ENCODE measurements around the gene MBP.

MBP gene

DNA sequence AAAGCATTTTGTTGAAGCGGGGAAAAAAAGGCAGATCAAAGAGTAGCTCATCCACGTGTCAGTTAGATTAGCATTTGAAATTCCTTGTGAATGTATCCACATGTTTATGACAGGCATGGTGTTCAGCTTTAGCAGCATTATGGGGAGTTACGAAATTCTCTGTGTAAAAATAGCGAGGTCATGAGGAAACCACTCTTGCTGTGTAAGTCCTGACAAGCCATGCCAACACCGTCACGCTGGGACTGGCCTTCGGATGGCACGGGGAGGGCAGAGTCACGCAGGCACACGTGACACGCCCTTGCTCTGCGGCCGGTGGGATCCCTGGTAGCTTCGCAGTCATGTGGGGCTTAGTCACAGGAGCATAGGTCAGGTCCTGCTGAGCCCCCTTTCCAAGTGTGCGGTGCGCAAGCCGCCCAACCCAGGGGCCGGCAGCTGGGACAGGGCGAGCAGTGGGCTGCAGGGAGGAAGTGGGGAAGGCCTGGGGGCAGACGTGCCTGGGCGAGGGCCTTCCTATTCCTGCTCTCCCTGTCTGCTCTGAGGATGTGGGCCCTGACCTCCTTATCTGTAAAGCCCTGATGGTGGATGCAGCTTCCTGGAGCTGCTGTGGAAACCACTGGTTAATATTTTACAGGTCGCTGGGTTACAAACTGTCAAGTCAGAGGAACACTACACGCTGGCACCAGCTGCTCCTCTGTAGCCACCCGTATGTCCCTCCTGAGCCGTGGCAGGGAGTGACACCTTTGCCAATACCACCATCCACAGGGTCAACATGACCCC lies 18.0 kb downstream of the MBP start:
- no peak for DNase-seq (ENCODE audit: low read depth in 2 of 2, low spot score in 1 of 2)

DNA sequence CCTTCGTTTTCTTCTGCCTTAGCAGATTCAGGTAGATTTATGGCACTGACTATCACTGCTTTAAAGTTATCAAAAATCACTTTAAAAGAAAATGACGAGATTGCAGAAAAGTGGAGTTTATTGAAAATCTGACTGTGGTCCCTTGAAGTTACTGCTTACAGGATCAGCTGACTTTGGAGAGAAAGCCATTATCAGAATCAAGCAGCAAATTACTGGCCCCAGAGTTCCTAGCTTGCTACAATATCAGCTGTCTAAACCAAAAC lies 18.5 kb downstream of the MBP start:
- no peak for DNase-seq (ENCODE audit: low read depth in 2 of 2, low spot score in 1 of 2)

DNA sequence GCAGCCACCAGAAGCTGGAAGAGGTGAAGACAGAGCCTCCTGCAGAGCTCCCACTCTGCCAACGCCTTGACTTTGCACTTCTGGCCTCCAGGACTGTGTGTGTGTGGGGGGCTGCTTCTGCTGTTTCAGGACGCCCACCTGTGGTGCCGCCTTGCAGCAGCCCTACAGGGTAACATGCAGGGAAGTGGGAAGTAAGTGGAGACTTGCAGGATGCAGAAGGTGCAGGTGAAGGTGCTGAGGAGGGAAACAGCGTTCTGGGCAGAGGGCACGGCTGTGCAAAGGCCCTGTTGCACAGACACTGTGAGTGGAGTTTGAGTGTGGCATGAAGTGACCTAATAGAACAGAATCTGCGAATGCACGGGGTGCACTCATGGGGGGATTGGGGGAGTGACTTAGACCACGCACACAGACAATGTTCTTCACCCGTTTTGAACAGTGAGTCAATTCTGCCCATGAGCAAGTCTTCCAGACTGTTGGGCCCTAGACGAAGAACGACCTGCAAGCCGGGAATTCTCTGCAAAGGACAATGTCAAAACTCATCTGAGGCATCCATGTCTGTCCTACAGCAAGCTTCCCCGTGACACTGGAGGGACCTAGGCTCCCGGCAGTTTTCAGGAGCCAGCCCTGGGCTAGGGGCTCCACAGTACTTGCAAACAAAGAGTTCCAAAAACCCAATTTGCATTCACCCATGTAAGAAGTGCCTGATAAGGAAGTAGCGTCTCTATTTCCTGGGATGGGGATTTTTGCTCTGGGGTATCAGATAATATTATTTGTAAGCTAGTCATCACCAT lies 19.0 kb downstream of the MBP start:
- DNase-seq (ENCODE audit: low read depth in 2 of 2, low spot score in 1 of 2), result no peak

DNA sequence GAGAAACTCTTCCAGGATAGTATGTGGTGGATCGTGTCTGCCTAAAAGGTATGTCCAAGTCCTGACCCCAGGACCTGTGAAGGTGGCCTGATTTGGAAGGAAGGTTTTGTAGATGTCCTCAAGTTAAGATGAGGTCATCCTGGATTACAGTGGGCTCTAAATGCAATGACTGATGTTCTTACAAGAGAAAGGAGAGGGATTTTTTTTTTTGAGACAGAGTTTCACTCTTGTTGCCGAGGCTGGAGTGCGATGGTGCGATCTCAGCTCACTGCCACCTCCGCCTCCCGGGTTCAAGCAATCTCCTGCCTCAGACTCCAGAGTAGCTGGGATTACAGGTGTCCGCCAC lies 19.9 kb downstream of the MBP start:
- DNase-seq (ENCODE audit: low read depth in 2 of 2, low spot score in 1 of 2), result no peak

DNA sequence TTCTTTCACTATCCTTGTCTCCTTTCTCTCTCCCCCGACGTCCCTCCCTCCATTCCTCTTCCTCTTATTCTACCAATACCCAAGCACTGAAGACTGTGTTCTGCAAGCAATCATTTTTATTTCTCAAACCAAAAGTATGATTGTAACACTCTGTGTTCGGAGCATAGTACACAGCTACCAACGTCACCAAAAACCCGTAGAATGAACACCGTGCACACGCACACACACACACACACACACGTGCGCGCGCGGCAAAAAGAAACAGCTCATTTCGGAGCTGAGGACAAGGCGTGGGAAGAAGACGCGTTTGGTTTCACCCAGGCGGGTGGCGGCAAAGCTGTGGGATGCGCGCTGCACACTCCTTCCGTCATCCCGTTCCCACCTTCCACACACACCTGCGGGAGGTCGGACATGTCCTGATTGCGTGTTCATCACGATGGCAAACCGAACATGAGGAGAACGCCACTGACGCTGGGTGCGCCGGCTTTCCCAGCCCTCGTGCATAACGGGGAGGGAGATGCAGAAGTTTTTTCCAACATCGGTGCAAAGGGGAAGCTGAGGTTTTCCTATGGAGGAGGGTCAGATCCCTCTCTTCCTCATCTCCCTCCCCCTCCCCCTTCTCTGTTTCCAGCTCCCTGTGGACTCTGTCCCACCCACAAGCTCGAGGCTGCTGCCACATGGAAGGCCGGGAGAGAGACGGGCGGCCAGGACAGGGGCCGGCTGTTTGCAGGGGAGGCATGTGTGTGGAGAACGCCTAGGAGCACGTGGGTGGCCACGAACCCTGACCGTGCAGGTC lies 20.4 kb downstream of the MBP start:
- no peak for DNase-seq (ENCODE audit: low read depth in 2 of 2, low spot score in 1 of 2)

DNA sequence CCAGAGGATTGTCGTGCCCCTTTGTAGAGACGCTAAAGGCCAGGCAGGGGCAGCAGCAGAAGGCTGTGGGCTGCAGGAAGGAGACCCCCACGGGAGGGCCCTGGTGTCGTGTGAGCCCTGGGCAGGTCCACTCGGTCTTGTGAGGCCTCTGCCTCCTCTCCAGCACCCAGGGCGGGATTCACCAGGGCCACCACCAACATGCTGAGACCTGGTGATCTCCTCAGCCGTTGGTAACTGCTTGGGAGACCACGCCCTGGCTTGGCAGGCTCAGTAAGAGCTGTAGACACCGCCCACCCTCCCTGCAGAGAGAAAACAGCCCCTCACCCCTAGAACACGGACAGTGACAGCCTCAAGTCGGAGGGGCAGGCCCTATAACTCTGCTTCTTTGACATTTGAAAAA lies 21.1 kb downstream of the MBP start:
- DNase-seq (ENCODE audit: low read depth in 2 of 2, low spot score in 1 of 2), result no peak

DNA sequence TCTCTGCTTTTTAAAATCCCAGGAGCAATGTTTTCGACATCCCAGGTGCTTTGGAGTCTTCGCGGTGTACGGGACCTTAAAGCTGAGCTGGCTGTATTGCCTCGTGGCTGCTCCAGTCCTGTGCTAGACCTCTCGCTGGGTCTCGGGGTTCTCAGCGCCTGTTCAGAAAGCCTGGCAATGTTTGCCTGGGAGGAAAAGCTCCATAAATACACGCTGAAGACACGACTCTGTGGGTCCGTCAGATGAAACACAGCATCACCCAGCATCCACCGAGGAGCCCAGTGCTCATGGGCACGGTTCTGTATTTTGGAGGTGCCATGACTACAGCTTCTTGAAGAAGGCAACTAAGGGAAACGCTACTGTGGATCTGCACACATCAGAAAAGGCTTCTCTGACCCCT lies 21.6 kb downstream of the MBP start:
- DNase-seq (ENCODE audit: low read depth in 2 of 2, low spot score in 1 of 2), result no peak

DNA sequence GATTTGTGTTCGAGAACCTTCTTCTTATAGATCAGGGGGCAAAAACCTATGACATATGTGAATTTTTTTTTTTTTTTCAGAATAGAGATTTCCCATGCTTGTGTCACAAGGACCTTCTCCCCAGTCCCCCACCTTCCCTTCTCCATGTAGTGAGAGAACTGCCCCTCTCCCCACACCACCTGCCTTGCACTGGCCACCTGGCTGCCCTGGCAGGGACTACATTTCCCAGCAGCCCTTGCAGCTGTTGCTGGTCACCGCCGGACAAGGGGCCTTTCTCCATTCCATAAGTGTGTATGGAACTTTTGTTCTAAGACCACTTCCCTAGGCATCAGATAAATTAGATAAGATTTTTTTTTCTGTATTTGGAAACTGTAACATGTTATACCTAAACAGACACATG lies 22.2 kb downstream of the MBP start:
- no peak for DNase-seq (ENCODE audit: low read depth in 2 of 2, low spot score in 1 of 2)

DNA sequence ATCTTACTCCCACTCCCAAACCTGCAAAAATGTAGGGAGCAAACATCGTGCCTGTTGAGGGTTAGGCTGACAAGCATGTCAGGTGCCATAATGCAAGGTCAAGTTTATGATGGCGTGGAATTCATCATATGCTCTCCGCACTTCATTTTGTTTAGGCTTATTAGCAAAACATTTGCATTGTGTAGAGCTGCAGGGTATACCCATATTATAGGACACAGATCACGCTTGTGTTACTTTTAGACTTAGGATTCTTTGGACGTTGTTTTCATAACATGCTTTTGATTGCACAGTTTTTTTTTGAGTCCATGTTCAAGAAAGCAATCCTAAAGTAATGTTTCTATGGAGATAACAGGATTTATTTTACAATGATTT lies 22.9 kb downstream of the MBP start:
- DNase-seq (ENCODE audit: low read depth in 2 of 2, low spot score in 1 of 2), result no peak

DNA sequence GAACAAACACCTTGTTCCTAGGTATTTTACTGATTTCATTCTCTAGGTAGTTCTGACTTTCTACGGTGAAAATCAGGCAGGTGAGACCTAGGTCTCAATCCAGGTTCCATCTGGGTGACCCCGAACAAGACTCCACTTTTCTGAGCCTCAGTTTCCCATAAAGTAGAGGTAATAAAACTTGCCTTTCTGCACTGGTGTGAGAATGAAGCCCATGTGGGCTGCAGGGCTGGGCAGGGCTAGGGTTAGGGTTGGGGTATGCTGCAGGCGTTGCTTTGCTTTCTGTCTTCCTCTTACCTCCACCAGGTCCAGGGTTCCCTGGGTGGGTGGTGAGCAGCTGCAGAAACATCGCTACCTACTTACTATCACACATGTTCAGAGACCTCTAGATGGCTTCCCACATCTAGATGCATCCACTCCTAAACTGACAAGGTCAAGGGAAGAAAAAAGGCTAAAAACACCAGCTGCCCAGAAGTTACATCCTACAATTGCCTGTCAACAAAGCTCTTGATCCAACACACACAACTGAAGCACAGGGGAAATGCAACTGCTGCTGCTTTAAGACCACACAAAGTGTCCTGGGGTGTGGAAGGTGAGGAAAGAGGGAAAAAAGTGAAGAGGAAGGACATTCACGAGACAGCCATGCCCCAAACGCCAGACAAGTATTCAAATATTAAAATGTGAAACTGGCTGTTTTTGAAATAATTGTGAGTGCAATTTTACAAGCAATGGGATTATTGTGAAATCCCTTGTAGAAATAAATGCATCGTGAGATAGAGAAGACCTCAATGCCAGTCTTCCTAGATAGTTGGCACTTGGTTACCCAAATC lies 23.5 kb downstream of the MBP start:
- no peak for DNase-seq (ENCODE audit: low read depth in 2 of 2, low spot score in 1 of 2)

DNA sequence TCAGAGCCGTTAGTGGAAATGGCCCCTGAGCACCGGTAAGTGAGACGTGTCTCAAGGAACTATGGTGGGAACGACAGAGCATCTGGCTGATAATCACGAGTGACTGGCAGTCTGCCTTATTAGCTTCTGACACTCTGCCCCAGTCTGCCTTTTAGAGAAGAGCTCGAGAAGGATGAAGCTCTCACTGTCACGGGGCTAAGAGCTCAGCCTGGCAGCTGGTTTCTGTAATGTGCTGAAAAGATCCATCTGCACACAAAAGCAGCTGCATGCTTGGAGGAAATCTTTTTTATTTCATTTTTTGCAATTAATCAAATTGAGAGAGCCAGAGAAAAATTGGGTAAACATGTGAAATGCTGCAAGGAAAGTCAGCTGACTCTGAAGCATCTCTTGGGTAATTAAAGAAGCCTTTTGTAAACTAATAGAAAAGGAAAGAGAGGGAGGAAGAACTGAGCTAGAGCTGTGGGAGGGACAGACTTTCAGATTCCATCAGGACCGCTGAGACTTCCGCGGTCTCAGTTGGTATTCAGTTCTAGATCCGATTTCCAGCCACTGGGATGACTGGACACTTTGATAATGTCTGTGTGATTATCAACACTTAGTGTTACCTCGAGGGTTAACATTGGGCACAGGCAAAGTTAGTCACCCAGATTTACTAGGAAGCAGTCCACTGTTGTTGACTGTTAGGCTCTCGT lies 24.4 kb downstream of the MBP start:
- DNase-seq (ENCODE audit: low read depth in 2 of 2, low spot score in 1 of 2), result no peak

DNA sequence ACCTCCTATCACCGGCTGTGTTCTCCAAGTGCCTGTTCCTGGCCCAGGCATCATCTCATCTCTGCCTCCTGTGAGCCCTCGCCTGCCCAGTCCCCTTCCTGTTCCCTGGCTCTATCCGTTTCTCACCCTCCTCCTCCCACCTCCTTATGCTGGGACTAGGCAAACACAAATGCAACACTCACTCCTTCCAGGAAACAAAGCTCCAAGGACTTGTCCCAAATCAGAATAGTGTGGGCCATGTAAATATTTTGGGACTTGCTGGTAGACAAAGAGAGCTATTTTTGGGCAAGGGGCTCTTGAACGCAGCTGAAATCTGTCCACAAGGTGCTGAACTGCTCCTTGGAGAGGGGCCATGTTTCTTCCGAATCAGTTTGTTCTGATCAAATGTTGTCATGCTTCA lies 25.3 kb downstream of the MBP start:
- DNase-seq (ENCODE audit: low read depth in 2 of 2, low spot score in 1 of 2), result no peak

DNA sequence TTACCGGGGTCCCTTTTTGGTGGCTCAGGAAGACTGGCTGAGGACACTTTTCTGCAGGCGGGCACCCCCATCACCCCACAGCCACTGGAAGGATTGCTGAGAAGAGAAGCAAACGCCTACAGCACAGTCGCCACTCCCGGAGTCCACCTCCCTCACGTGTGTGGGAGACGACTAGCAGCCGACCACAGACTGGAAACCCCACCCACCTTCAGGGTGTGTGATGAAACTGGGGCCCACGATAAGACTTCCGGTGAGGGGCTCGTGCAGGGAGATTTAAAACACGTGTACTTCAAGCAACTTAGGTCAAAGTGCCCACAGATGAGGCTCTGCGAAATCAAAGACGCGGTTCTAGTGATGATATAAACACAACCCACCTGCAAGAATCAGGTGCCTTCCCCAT lies 26.3 kb downstream of the MBP start:
- peak; percentile 59 to 76 for DNase-seq (ENCODE audit: low read depth in 2 of 2, low spot score in 1 of 2)

DNA sequence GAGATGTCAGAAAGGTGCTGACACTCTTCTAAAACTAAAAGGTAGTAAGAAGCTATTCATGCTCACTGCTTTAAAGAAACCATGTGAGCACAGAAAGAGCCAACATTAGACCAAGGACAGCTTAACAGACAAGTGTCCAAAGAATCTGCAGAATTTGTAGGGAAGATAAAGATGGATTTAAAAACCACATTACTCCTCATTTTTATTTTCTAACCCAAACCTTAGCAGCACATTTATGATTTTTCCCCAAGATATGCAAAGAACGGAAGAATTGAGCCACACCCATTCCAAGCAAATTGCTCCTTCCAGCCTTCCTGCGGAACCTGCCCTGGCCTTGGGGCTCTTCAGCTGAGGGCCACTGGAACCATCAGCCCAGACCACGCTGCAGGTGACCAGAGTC lies 26.9 kb downstream of the MBP start:
- no peak for DNase-seq (ENCODE audit: low read depth in 2 of 2, low spot score in 1 of 2)

DNA sequence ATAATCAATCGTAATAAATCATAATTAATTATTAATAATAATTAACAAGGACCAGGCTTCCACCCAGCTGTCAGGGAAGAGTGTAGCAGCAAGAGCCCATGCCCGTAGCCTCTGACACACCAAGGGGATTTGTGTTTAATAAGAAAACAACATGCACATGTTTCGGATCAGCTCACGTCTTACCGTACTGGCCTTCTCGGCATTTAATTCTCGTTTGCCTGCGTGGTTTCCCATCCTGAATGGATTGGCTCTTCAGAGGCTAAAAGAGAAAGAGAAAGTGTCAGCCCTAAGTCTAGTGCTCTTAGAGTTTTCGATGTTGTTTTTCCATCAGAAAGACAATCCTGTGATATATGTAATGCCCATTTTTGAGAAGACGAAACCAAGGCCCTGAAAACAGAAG lies 27.6 kb downstream of the MBP start:
- DNase-seq (ENCODE audit: low read depth in 2 of 2, low spot score in 1 of 2), result no peak

DNA sequence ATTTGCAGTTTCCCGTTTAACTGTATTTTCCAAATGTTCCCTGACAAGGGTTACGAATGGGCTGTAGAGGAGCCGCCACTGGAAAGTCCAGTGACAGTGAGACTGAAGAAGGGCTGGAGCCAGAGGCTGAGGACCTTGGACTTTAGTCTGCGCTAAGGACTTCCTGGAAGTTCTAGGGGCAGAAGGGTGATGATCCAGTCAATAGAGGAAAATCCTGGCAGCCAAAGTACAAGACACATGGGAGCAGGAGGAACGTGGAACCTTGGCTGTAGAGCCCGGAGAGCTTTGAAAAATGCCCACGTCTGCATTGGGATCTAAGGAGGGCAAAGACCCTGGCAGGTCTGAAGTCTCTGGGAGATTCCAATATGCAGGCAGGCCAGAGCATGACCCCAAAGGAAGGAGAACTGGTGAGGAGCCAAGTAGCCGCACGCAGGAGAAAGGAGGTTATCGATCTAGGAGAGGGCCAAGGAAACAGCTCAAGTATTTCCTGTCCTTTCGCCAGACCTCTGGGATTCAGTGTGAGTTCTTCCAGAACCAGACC lies 28.5 kb downstream of the MBP start:
- no peak for DNase-seq (ENCODE audit: low read depth in 2 of 2, low spot score in 1 of 2)

DNA sequence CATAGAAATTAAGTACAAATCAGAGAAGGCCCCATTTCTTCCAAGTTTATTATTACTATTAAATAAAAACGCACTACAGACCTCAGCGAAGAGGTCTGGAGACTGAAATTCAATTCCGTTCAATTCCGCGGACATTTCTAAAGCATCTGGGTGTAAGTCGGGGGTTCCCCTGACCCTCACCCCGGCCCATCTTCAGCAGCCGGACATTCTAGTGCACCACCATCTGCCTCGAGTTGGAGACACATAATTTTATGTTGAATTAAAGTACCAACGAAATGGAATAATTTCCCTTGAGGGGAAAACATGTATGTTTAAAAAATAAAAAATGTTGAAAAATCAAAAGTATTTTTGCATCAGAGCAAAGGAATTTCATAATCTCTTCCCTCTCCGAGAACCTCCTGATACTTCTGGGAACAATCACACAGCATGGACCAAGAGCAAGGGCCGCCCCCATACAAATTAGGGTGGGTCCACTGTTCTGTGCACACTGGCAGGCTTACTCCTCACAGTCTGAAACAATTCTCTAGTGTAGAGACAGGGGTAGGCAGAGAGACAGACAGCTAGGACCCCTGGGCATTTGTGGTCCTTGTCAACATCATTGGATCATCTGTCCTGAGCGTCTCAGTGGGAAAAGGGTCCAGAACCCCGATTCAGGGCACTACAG lies 29.3 kb downstream of the MBP start:
- DNase-seq (ENCODE audit: low read depth in 2 of 2, low spot score in 1 of 2), result no peak

DNA sequence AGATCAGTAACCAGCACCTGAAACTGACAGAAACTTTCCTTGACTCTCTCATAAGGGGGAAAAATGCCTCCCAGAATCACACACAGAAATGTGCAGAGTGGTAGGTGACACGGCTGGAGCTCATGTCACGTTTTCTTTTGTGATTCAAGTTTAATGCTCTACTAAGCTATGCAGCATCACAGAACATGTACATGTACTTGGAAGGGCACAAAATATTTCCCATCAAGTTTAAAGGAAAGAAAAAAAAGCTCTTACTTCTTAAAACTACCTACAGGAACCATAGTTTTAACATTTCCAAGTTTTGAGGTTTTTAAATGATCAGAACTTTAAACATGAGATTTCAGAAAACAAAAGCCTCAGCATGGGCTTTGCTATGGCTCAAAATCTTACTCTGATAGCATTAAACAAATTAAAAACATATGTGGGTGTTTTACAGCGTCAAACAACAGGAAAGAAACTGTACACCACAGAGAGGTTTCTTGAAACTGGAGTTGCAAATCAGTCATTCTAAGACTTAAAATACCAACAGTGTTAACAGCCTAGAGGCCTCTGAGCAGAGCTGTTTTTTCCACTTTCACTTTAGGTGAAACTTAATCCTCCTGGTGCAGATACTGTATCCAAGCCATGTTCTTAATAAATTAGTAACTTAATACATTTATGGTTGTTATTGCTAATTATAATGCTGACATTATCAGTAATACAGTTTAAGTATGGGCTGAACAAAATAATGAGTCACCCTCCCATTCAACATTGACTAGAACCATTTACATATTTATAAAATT lies 30.1 kb downstream of the MBP start:
- no peak for DNase-seq (ENCODE audit: low read depth in 2 of 2, low spot score in 1 of 2)

All from stimulated activated CD8-positive, alpha-beta memory T cell treated with anti-CD3 and anti-CD28 coated beads, Interleukin-4, amount 100 ng/mL, for 4 hours (primary cell).